DND-41 (cell line): ENCODE measurements around the gene PYGB.

Experiments used
- ATAC-seq: fragments of 200-7000 bp; cut with Tn5 transposase; 3 replicates; pipeline ENCODE4 v1.9.1; 2021; ENCODE audit warnings: low read depth; ENCODE audit not compliant: insufficient read depth
- DNase-seq: peaks from one replicate; pipeline ENCODE4 v3.0.0-alpha.2; 2020
- H2AFZ ChIP-seq: 2 replicates; pipeline ENCODE4 v1.6.0; 2012; ENCODE audit warnings: low read depth, low read length
- H3K27ac ChIP-seq: 2 replicates; pipeline ENCODE4 v1.5.1; 2012; ENCODE audit warnings: low read length, inconsistent platforms
- H3K27me3 ChIP-seq: fragments of 200-600 bp; sonication (generic); 2 replicates; pipeline ENCODE4 v1.6.0; 2012; ENCODE audit warnings: low read length, mild to moderate bottlenecking, inconsistent platforms; ENCODE audit not compliant: insufficient read depth, poor library complexity
- H3K36me3 ChIP-seq: 2 replicates; pipeline ENCODE4 v1.5.1; 2012; ENCODE audit warnings: low read length, inconsistent platforms; ENCODE audit not compliant: insufficient read depth
- H3K4me1 ChIP-seq: 2 replicates; pipeline ENCODE4 v1.5.1; 2012; ENCODE audit warnings: mild to moderate bottlenecking, low read length; ENCODE audit not compliant: insufficient read depth
- H3K4me2 ChIP-seq: 2 replicates; pipeline ENCODE4 v1.6.0; 2012; ENCODE audit warnings: mild to moderate bottlenecking, moderate library complexity, low read length, inconsistent platforms; ENCODE audit not compliant: insufficient read depth
- H3K4me3 ChIP-seq, 2 experiments: fragments of 200-600 bp in 1 of 2; shearing (Covaris generic) in 1 of 2; 2 replicates each; pipeline ENCODE4 v1.5.1; 2012 to 2016; ENCODE audit warnings: inconsistent platforms in 2 of 2, low read length in 2 of 2, mild to moderate bottlenecking in 2 of 2, low read depth in 1 of 2, moderate library complexity in 1 of 2
- H3K79me2 ChIP-seq: 2 replicates; pipeline ENCODE4 v1.6.0; 2012; ENCODE audit warnings: low read length, inconsistent platforms; ENCODE audit not compliant: insufficient read depth
- H3K9ac ChIP-seq: 2 replicates; pipeline ENCODE4 v1.6.0; 2012; ENCODE audit warnings: low read depth, mild to moderate bottlenecking, inconsistent platforms, low read length, moderate library complexity
- H3K9me3 ChIP-seq: 2 replicates; pipeline ENCODE4 v1.5.1; 2012; ENCODE audit warnings: low read length, moderate library complexity, mild to moderate bottlenecking, inconsistent platforms; ENCODE audit not compliant: insufficient read depth, severe bottlenecking
- H4K20me1 ChIP-seq: 2 replicates; pipeline ENCODE4 v1.6.0; 2012; ENCODE audit warnings: low read length; ENCODE audit not compliant: insufficient read depth
- CTCF ChIP-seq: IDR thresholded peaks from 2 replicates; pipeline ENCODE4 v1.5.1; 2012; ENCODE audit warnings: borderline replicate concordance, low read length, moderate library complexity, mild to moderate bottlenecking; ENCODE audit not compliant: poor library complexity, severe bottlenecking; ENCODE audit errors: extremely low read depth
- EZH2 ChIP-seq: IDR thresholded peaks from 3 replicates; pipeline ENCODE4 v1.6.1; 2012; ENCODE audit warnings: borderline replicate concordance, low read depth, mild to moderate bottlenecking, moderate library complexity, low read length, inconsistent platforms; ENCODE audit not compliant: severe bottlenecking

The PYGB gene

GRCh38 chr20:25218492-25218891, 29.4 kb upstream of the PYGB start:
- no peak overlapping the region for H2AFZ ChIP-seq
- H3K27me3 ChIP-seq, result no peaks in the 10 kb centered on the region
- no peak overlapping the region for H3K4me3 ChIP-seq
- H3K36me3 ChIP-seq, result peaks cover 86% of the 10 kb centered on the region
- DNase-seq (no peak), ATAC-seq (no peak)
- H3K9ac ChIP-seq, result no peak overlapping the region
- H3K4me1 ChIP-seq, result no peaks in the 10 kb centered on the region
- H3K27ac ChIP-seq, result no peak overlapping the region
- no peak overlapping the region for H3K4me2 ChIP-seq
- TF ChIP-seq EZH2 (no peak), CTCF (no peak)
- H4K20me1 ChIP-seq, result no peaks in the 10 kb centered on the region
- H3K79me2 ChIP-seq, result no peaks in the 10 kb centered on the region
- H3K9me3 ChIP-seq, result no peaks in the 10 kb centered on the region

- Histone ChIP-seq H3K79me2 (no peaks in the 10 kb centered on the region), H4K20me1 (no peaks in the 10 kb centered on the region), H3K36me3 (peaks cover 84% of the 10 kb centered on the region), H3K4me2 (no peak overlapping the region), H3K9me3 (no peaks in the 10 kb centered on the region), H3K27ac (no peak overlapping the region; the same call in 1 of the 2 replicates), H3K27me3 (no peaks in the 10 kb centered on the region), H3K4me1 (no peaks in the 10 kb centered on the region), H3K9ac (no peak overlapping the region), H3K4me3 (no peak overlapping the region), H2AFZ (no peak overlapping the region)
- TF ChIP-seq CTCF (no peak), EZH2 (no peak)
- no peak for DNase-seq
- ATAC-seq, result no peak
Observed at GRCh38 chr20:25219365-25219764, 28.5 kb upstream of the PYGB start.

- Histone ChIP-seq H4K20me1 (no peaks in the 10 kb centered on the region; the same call in 1 of the 2 replicates), H3K9me3 (no peaks in the 10 kb centered on the region), H2AFZ (no peak overlapping the region), H3K27ac (peak overlapping the region; percentile 6; the same call in 1 of the 2 replicates), H3K4me3 (no peak overlapping the region), H3K79me2 (no peaks in the 10 kb centered on the region), H3K9ac (no peak overlapping the region), H3K4me2 (no peak overlapping the region), H3K4me1 (no peaks in the 10 kb centered on the region), H3K27me3 (no peaks in the 10 kb centered on the region), H3K36me3 (peaks cover 83% of the 10 kb centered on the region)
- DNase-seq (peak; percentile 61), ATAC-seq (peak; percentile 70)
- TF ChIP-seq CTCF, result peak; percentile 49
- TF ChIP-seq EZH2, result no peak
Observed at GRCh38 chr20:25220021-25220730, 27.7 kb upstream of the PYGB start.
